ENCODE measurements around the gene DHX35.

DHX35 gene

GRCh38 chr20:39013662-39014109 lies 51.5 kb downstream of the DHX35 start:
- no peak overlapping the region for H3K4me3 ChIP-seq (replicated peaks; ENCODE audit: low read depth, low read length)
- DNase-seq (ENCODE audit: extremely low read depth, low read depth) = no peak
- no peak for TF ChIP-seq CTCF (IDR thresholded peaks at IDR 0.05; ENCODE audit: low read depth, low read length, missing control alignments)

GRCh38 chr20:39016041-39016440 lies 53.9 kb downstream of the DHX35 start:
- no peak for TF ChIP-seq CTCF (IDR thresholded peaks at IDR 0.05; ENCODE audit: low read depth, low read length, missing control alignments)
- no peak for DNase-seq (ENCODE audit: extremely low read depth, low read depth)
- H3K4me3 ChIP-seq (replicated peaks; ENCODE audit: low read depth, low read length) = no peak overlapping the region

- H3K4me3 ChIP-seq (replicated peaks; ENCODE audit: low read depth, low read length) = no peak overlapping the region
- no peak for DNase-seq (ENCODE audit: extremely low read depth, low read depth)
- TF ChIP-seq CTCF (IDR thresholded peaks at IDR 0.05; ENCODE audit: low read depth, low read length, missing control alignments) = no peak
These were observed 54.4 kb downstream of the DHX35 start for GRCh38 chr20:39016506-39016905.

GRCh38 chr20:39019027-39019426 lies 56.9 kb downstream of the DHX35 start:
- DNase-seq (ENCODE audit: extremely low read depth, low read depth) = no peak
- H3K4me3 ChIP-seq (replicated peaks; ENCODE audit: low read depth, low read length) = no peak overlapping the region
- TF ChIP-seq CTCF (IDR thresholded peaks at IDR 0.05; ENCODE audit: low read depth, low read length, missing control alignments) = no peak

- no peak overlapping the region for H3K4me3 ChIP-seq (replicated peaks; ENCODE audit: low read depth, low read length)
- TF ChIP-seq CTCF (IDR thresholded peaks at IDR 0.05; ENCODE audit: low read depth, low read length, missing control alignments) = no peak
- no peak for DNase-seq (ENCODE audit: extremely low read depth, low read depth)
These were observed 57.7 kb downstream of the DHX35 start for GRCh38 chr20:39019805-39020325.

GRCh38 chr20:39021748-39022147 lies 59.6 kb downstream of the DHX35 start:
- no peak for TF ChIP-seq CTCF (IDR thresholded peaks at IDR 0.05; ENCODE audit: low read depth, low read length, missing control alignments)
- no peak for DNase-seq (ENCODE audit: extremely low read depth, low read depth)
- H3K4me3 ChIP-seq (replicated peaks; ENCODE audit: low read depth, low read length) = no peak overlapping the region

- no peak for DNase-seq (ENCODE audit: extremely low read depth, low read depth)
- H3K4me3 ChIP-seq (replicated peaks; ENCODE audit: low read depth, low read length) = no peak overlapping the region
- TF ChIP-seq CTCF (IDR thresholded peaks at IDR 0.05; ENCODE audit: low read depth, low read length, missing control alignments) = no peak
These were observed 63.7 kb downstream of the DHX35 start for GRCh38 chr20:39025883-39026282.
